ENCODE data around the gene APOBEC3H.
"Not testable (repeated sequence)": the region's sequence is repeated elsewhere in the genome, so short reads cannot be mapped to it uniquely, and the experiment has no call there.

APOBEC3H gene

DNA sequence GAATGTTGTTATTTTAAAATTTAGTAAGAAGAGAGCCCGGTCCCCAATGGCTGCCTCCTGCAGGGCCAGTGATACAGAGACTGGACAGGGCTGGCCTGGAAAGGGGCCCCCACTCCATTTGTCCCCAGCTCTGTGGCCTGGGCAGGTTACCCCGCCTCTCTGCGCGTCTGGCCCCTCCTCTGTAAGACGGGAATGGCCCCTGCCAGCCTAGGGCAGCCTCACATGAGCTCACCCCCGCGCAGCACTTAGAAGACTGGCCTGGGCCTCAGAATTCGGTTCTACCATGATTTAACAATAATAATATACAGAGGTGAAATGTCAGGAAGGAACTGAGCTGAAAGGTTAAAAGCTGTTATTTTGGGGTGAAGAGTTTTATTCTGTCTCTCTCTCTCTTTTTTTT is 18.7 kb upstream of the APOBEC3H start:
- TF ChIP-seq, protein P1, sequence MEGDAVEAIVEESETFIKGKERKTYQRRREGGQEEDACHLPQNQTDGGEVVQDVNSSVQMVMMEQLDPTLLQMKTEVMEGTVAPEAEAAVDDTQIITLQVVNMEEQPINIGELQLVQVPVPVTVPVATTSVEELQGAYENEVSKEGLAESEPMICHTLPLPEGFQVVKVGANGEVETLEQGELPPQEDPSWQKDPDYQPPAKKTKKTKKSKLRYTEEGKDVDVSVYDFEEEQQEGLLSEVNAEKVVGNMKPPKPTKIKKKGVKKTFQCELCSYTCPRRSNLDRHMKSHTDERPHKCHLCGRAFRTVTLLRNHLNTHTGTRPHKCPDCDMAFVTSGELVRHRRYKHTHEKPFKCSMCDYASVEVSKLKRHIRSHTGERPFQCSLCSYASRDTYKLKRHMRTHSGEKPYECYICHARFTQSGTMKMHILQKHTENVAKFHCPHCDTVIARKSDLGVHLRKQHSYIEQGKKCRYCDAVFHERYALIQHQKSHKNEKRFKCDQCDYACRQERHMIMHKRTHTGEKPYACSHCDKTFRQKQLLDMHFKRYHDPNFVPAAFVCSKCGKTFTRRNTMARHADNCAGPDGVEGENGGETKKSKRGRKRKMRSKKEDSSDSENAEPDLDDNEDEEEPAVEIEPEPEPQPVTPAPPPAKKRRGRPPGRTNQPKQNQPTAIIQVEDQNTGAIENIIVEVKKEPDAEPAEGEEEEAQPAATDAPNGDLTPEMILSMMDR (IDR thresholded peaks at IDR 0.05; ENCODE audit: low read length): no peak
- TF ChIP-seq EZH2 (IDR thresholded peaks at IDR 0.05; ENCODE audit: borderline replicate concordance, low read length): no peak
- Histone ChIP-seq H4K20me1 (ENCODE audit: insufficient read depth, low read length) (no peaks in the 10 kb centered on the region), H3K4me3 (ENCODE audit: low read depth, low read length, poor library complexity, severe bottlenecking) (no peak overlapping the region)

DNA sequence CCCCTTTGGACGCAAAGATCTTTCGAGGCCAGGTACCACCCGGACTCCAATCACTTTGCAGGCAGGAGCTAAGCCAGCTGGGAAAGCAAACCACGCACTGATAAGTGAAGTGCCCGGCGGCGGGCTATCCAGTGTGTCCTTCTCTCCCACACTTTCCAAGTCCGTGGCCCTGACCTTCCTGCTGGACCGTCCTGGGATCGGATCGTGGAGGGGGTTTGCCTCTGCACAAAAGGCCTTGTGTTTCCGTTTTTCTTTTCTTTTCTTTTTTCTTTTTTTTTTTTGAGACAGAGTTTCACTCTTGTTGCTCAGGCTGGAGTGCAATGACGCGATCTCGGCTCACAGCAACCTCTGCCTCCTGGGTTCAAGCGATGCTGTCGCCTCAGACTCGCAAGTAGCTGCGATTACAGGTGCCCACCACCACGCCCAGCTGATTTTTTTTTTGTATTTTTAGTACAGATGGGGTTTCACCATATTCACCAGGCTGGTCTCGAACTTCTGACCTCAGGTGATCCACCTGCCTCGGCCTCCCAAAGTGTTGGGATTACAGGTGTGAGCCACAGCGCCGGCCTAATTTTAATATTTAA is 17.9 kb upstream of the APOBEC3H start:
- not testable (repeated sequence) for H3K4me2 ChIP-seq (ENCODE audit: low read length); H3K9me2 ChIP-seq (ENCODE audit: low read depth, low read length); H4K20me1 ChIP-seq (ENCODE audit: insufficient read depth, low read length); H3F3A ChIP-seq (ENCODE audit: insufficient read depth, low read length); H3K27ac ChIP-seq (ENCODE audit: low read depth, low read length, poor library complexity, severe bottlenecking); H3K36me3 ChIP-seq (ENCODE audit: insufficient read depth, low read length); H3K79me2 ChIP-seq (ENCODE audit: insufficient read depth, low read length); H3K27me3 ChIP-seq (ENCODE audit: insufficient read depth, low read length); H3K9me3 ChIP-seq (ENCODE audit: low read length); H2AFZ ChIP-seq (ENCODE audit: low read length); H3K4me3 ChIP-seq (ENCODE audit: low read depth, low read length, poor library complexity, severe bottlenecking); H3K4me1 ChIP-seq (ENCODE audit: insufficient read depth, low read length, severe bottlenecking); H3K9ac ChIP-seq (ENCODE audit: low read length)

More for the DNA sequence above, 18.7 kb upstream of the APOBEC3H start:
- Histone ChIP-seq H2AFZ (ENCODE audit: low read length) (no peak overlapping the region), H3K27ac (ENCODE audit: low read depth, low read length, poor library complexity, severe bottlenecking) (no peak overlapping the region), H3F3A (ENCODE audit: insufficient read depth, low read length) (no peaks in the 10 kb centered on the region), H3K9ac (ENCODE audit: low read length) (no peak overlapping the region), H3K9me2 (ENCODE audit: low read depth, low read length) (no peaks in the 10 kb centered on the region), H3K27me3 (ENCODE audit: insufficient read depth, low read length) (no peaks in the 10 kb centered on the region; the same call in 1 of the 2 replicates), H3K4me2 (ENCODE audit: low read length) (no peak overlapping the region), H3K4me1 (ENCODE audit: insufficient read depth, low read length, severe bottlenecking) (no peaks in the 10 kb centered on the region), H3K9me3 (ENCODE audit: low read length) (no peaks in the 10 kb centered on the region), H3K79me2 (ENCODE audit: insufficient read depth, low read length) (no peaks in the 10 kb centered on the region), H3K36me3 (ENCODE audit: insufficient read depth, low read length) (no peaks in the 10 kb centered on the region)

DNA sequence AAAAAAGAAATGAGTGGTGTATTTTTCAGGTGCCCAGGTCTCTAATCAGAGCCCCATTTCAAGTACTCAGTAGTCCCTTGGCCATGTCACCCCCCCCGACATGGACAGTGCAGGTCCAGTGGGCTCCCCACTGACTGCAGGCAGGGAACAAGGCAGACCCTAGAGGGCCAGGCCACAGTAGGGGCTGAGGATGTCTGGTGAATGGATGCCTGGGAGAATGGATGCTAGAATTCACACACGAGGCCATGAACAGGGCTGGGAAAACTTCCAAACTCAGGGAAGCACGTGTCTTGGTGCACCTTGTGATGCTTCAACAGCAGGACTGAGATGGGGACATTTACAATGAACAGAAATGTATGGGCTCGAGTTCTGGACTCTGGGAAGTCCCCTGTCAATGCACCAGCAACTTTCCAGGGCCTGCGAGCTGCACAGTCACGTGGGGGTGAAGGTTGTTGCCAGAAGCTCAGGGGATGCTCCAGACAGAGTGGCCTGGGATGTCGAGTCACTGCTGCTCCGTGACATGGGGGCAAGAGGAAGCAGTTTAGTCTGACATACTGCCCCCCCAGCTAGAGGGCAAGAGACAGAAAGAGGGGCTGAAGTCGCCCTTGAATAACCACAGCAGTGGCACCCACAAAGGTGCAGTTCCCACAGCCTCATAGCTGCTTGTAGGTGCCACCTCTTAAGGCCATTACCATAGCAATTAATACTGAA is 16.8 kb upstream of the APOBEC3H start:
- Histone ChIP-seq H3K9me2 (ENCODE audit: low read depth, low read length) (no peaks in the 10 kb centered on the region), H2AFZ (ENCODE audit: low read length) (no peak overlapping the region), H3K27me3 (ENCODE audit: insufficient read depth, low read length) (peaks cover 4% of the 10 kb centered on the region; the same call in 1 of the 2 replicates), H3K9me3 (ENCODE audit: low read length) (no peaks in the 10 kb centered on the region), H3F3A (ENCODE audit: insufficient read depth, low read length) (no peaks in the 10 kb centered on the region), H3K4me2 (ENCODE audit: low read length) (no peak overlapping the region), H4K20me1 (ENCODE audit: insufficient read depth, low read length) (no peaks in the 10 kb centered on the region), H3K36me3 (ENCODE audit: insufficient read depth, low read length) (no peaks in the 10 kb centered on the region), H3K9ac (ENCODE audit: low read length) (no peak overlapping the region), H3K27ac (ENCODE audit: low read depth, low read length, poor library complexity, severe bottlenecking) (no peak overlapping the region), H3K4me3 (ENCODE audit: low read depth, low read length, poor library complexity, severe bottlenecking) (no peak overlapping the region), H3K4me1 (ENCODE audit: insufficient read depth, low read length, severe bottlenecking) (no peaks in the 10 kb centered on the region), H3K79me2 (ENCODE audit: insufficient read depth, low read length) (no peaks in the 10 kb centered on the region)
- TF ChIP-seq, protein P1 (IDR thresholded peaks at IDR 0.05; ENCODE audit: low read length): no peak
- TF ChIP-seq EZH2 (IDR thresholded peaks at IDR 0.05; ENCODE audit: borderline replicate concordance, low read length): no peak

DNA sequence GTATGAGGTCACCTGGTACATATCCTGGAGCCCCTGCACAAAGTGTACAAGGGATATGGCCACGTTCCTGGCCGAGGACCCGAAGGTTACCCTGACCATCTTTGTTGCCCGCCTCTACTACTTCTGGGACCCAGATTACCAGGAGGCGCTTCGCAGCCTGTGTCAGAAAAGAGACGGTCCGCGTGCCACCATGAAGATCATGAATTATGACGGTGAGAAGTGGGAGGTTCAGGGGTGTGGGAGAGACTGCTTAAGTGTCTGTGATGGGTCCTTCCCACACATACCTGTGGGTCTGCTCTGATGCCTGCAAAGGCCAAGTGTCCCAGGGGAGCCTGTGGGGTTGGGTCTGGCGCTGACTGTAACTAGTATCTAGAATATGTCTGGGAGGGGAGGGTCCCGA is 16.0 kb upstream of the APOBEC3H start:
- H3K9me2 ChIP-seq (ENCODE audit: low read depth, low read length): no peaks in the 10 kb centered on the region
- H3K9ac ChIP-seq (ENCODE audit: low read length): no peak overlapping the region

More for the DNA sequence above, 16.0 kb upstream of the APOBEC3H start:
- no peak for TF ChIP-seq EZH2 (IDR thresholded peaks at IDR 0.05; ENCODE audit: borderline replicate concordance, low read length)
- TF ChIP-seq, protein P1 (IDR thresholded peaks at IDR 0.05; ENCODE audit: low read length): no peak
- Histone ChIP-seq H3K27ac (ENCODE audit: low read depth, low read length, poor library complexity, severe bottlenecking) (no peak overlapping the region), H2AFZ (ENCODE audit: low read length) (no peak overlapping the region), H3K4me3 (ENCODE audit: low read depth, low read length, poor library complexity, severe bottlenecking) (no peak overlapping the region), H3K4me1 (ENCODE audit: insufficient read depth, low read length, severe bottlenecking) (no peaks in the 10 kb centered on the region), H3K36me3 (ENCODE audit: insufficient read depth, low read length) (no peaks in the 10 kb centered on the region), H3F3A (ENCODE audit: insufficient read depth, low read length) (no peaks in the 10 kb centered on the region), H3K9me3 (ENCODE audit: low read length) (no peaks in the 10 kb centered on the region), H3K79me2 (ENCODE audit: insufficient read depth, low read length) (no peaks in the 10 kb centered on the region), H3K4me2 (ENCODE audit: low read length) (no peak overlapping the region), H3K27me3 (ENCODE audit: insufficient read depth, low read length) (peaks cover 4% of the 10 kb centered on the region; the same call in 1 of the 2 replicates), H4K20me1 (ENCODE audit: insufficient read depth, low read length) (no peaks in the 10 kb centered on the region)
